CD4-positive, alpha-beta T cell treated with Interleukin-2 at 100 ng/mL for 4 hours (primary cell): ENCODE measurements around the gene IKBKE.

Source experiments
- DNase-seq: peaks from one replicate; pipeline ENCODE4 v3.0.0-alpha.2; 2020; ENCODE audit warnings: low spot score

IKBKE gene

GRCh38 chr1:206496131-206496793 lies 26.0 kb downstream of the IKBKE start:
- no peak for DNase-seq

GRCh38 chr1:206497363-206497762 lies 27.1 kb downstream of the IKBKE start:
- DNase-seq = no peak

GRCh38 chr1:206497774-206498173 lies 27.5 kb downstream of the IKBKE start:
- DNase-seq = no peak

DNA sequence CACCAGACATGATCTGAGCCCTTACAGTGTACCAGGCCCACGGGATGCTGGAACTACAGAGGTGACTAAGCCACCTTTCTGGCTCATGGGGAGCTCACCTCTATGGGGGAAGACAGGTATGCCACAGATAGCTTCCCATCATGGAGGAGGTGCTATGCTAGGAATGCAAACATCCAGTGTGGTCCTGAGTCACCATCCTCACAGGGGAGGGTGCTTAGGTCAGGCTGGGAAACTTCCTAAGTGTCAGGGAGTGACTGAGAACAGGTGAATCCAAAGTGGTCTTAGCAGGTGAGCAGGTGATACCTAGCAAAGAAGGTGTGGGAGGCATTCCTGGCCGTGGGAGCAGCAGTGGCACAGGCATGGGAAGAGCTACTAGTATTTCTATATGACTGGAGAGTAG lies 28.4 kb downstream of the IKBKE start:
- DNase-seq = no peak

- DNase-seq = no peak
Measured at GRCh38 chr1:206500046-206500445, 29.8 kb downstream of the IKBKE start.

GRCh38 chr1:206501881-206502280 lies 31.6 kb downstream of the IKBKE start:
- DNase-seq = no peak

DNA sequence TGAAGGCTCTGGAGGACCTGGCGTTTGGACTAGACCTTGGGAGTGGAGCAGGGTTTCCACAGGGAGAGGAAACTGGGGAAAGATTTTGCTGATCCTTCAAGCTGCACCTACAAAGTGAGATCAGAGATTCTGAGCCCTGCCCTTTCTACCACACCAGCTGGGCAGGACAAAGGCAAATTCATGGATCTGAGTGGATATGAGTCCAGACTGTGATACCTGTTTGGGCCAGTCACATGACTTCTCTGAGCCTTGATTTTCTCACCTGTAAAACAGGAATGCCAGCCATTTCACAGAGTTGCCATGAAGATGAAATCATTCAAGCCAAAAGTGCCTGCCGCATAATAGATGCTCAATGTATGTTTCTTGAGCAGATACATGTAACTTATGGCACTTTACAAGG lies 32.1 kb downstream of the IKBKE start:
- DNase-seq = no peak

DNA sequence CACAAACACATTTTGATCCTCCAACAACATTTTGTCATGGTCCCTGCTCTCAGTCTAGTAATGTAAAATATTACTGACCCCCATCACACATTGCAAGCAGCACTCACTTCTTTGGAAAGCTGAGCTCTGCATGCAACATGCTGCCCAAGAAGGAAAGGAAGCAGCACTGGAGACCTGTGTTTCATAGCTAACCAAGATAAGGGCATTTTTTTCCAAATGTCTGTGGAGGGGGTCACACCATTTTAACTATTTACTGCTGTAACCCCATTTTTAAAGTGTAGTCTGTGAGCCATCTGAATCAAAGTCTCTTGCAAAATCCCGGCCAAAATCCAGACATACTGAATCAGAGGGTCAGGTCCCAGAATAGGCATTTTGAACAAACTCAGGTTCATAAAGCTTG lies 32.5 kb downstream of the IKBKE start:
- DNase-seq = no peak

DNA sequence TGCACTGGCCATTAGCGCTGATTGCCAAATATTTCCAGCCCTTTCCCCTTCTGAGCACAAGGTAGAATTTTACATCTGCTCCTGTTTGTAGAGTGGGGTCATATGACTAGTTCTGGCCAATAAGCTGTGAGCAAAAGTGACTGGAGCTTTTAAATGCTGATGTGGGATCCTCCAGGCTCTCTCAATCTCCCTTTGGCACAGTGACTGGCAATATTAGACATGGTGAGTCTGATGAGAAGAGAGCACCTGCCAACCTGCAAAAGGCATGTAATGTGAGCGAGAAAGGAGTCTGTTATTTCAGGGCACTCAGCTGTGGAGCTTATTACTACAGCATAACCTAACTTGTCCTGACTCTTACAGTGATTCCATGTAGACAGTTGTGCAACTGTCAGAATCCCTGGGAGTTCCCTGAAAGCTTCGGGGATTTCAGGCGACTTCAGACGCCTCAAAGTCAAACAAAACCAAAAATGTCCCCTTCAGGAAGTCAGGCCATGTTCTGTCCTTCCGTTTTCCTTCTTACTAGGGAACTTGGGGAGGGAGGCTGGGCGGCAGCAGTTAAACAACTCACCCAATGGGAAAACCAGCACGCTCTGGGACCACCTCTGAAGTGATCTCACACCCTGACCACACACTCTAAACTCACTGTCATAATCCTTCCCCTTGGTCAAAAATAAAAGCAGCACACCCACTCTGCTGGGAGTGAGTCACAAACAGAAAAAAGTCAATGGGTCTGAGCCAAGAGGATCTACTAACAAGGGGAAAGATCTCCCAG lies 33.5 kb downstream of the IKBKE start:
- DNase-seq = peak; percentile 55

DNA sequence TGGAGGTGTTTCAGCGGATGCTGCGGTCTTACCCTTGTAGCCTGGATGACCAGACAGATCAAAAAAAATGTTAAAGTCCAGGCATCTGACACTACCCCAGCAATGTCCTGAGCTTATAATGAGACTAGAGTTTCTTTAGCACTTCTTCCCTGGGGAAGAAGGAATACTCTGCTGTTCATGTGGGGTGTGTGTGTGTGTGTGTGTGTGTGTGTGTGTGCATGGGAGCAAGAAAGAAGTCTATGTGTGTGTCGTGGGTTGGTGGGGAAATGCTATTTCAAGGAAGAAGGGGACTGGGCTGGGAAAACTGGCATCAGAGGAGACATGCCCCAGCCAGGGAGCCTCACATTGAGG lies 34.1 kb downstream of the IKBKE start:
- no peak for DNase-seq

- no peak for DNase-seq
Measured at GRCh38 chr1:206505702-206506355, 35.6 kb downstream of the IKBKE start.

GRCh38 chr1:206506405-206507283 lies 36.4 kb downstream of the IKBKE start:
- no peak for DNase-seq

- peak; percentile 78 for DNase-seq
Measured at GRCh38 chr1:206507284-206508129, 37.2 kb downstream of the IKBKE start, which contains the start of gene RASSF5. Gene RASSF5, plus strand, starts transcription at chr1:206507531. Its CDS starts 72 bp downstream, at chr1:206507603.

GRCh38 chr1:206508130-206508889 lies 38.0 kb downstream of the IKBKE start:
- DNase-seq = no peak

DNA sequence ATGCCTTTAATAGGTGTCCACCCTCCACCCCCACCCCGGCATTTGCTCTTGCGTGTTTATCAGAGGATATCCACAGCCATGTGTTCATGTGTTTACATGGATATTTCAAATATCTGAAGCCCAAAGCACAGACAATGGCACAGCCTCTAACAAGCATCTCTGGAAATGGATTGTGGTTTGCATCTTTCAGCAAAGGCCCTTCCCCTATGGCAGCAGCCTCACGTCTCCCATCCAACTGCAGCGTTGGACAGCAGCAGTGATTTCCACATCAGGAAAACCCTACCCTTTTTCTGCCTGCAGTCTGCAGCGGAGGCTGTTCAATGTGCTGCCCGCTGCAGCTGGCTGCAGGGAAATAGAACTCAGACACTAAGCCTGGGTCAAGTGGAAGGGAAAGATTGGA lies 38.7 kb downstream of the IKBKE start:
- no peak for DNase-seq

GRCh38 chr1:206509612-206510257 lies 39.5 kb downstream of the IKBKE start:
- no peak for DNase-seq

- DNase-seq = no peak
Measured at GRCh38 chr1:206510371-206510770, 40.1 kb downstream of the IKBKE start.

GRCh38 chr1:206511362-206512057 lies 41.2 kb downstream of the IKBKE start:
- DNase-seq = no peak
